Psoas muscle (tissue), 8 donors: ENCODE measurements around the gene EPB41L4B. TPM values are rescaled to one million over a fixed set of nuclear protein-coding genes. Genes with fewer than 3 reads are reported as not detected.
A peak's percentile ranks its signal among the peaks of the same experiment; 100 is the strongest.

Experiments
- ATAC-seq, 4 donors: fragments of 200-7000 bp; cut with Tn5 transposase; one replicate each; pipeline ENCODE4 v1.9.1; 2020; ENCODE audit warnings: moderate library complexity in 3 of 4, mild to moderate bottlenecking in 2 of 4
- DNase-seq, 2 donors: peaks; one replicate each; pipeline ENCODE4 v3.0.0-alpha.2; 2020
- H3K27ac ChIP-seq: fragments of 200-600 bp; one replicate; pipeline ENCODE4 v1.8.0; 2022
- H3K27me3 ChIP-seq, 3 donors: fragments of 200-600 bp in 1 of 3; one replicate each; pipeline versions ENCODE4 v1.6.1 to v1.8.0; 2013 to 2022; ENCODE audit warnings: low read length in 2 of 3, mild to moderate bottlenecking in 2 of 3, moderate library complexity in 1 of 3; ENCODE audit not compliant: insufficient read depth in 3 of 3
- H3K36me3 ChIP-seq, 2 donors: fragments of 200-600 bp in 1 of 2; one replicate each; pipeline versions ENCODE4 v1.6.1 to v1.8.0; 2013 to 2022; ENCODE audit warnings: low read depth in 1 of 2, mild to moderate bottlenecking in 1 of 2, moderate library complexity in 1 of 2; ENCODE audit not compliant: insufficient read depth in 1 of 2
- H3K4me1 ChIP-seq: fragments of 200-600 bp; one replicate; pipeline ENCODE4 v1.8.0; 2022
- H3K4me3 ChIP-seq: fragments of 200-600 bp; one replicate; pipeline ENCODE4 v1.8.0; 2022; ENCODE audit warnings: mild to moderate bottlenecking
- H3K9me3 ChIP-seq: fragments of 200-600 bp; one replicate; pipeline ENCODE4 v1.8.0; 2022
- CTCF ChIP-seq: fragments of 200-600 bp; IDR thresholded peaks from one replicate; pipeline ENCODE4 v1.8.0; 2022; ENCODE audit warnings: antibody characterized with exemption
- WGBS, 3 donors: extraction: QIAGEN DNeasy Blood & Tissue Kit; methylation state at CpG; one replicate each; pipeline versions ENCODE4 v1.1.6 to v1.1.7; 2013; 5-methylcytosine and 5-hydroxymethylcytosine counted together
- intact Hi-C, 2 donors: fragments of 100-400 bp; cut with DNase I; formaldehyde crosslinking; loops; one replicate each; pipeline versions ENCODE4 v1.11.0 to v1.14.2; 2022
- polyA plus RNA-seq, 3 donors: library from polyadenylated mRNA; stranded (reverse); fragments of 200-250 nt; gene quantifications; one replicate each; pipeline ENCODE4 v1.2.3, GENCODE V29; 2013
- total RNA-seq, 4 donors: library from RNA; stranded (reverse); fragmentation: NEBNext Ultra II Directional in 2 of 4; extraction: Animal tissue kit (Norgen Biotek cat#: 25700) in 2 of 4; gene quantifications; one replicate each; pipeline versions ENCODE4 v1.2.1 to v1.2.4, GENCODE V29; 2021 to 2023
- donor health status: healthy with polysubstance abuse.
- donor health status: DM: no; HTN: no; CAD: no; lungs with moderate emphysema.
- donor health status: Bipolar disorder and iron deficiency.
- donor health status: healthy.
- donor health status: DM: yes; HTN: yes; CAD: no.
- donor health status: DM: no; HTN: no; CAD: no.
- donor health status: DM: no; HTN: no; CAD: no.
- donor health status: DM: yes; HTN: yes; CAD: no.

Gene EPB41L4B
- total and polyA plus RNA-seq, 7 donors: 0.33 to 4.6 (median 1.8) TPM

GRCh38 chr9:109278848-109279247, 42.0 kb downstream of the EPB41L4B start:
- Histone ChIP-seq H3K4me3 (no peak overlapping the region), H3K4me1 (peaks cover 11% of the 10 kb centered on the region), H3K36me3 (no peaks in the 10 kb centered on the region), H3K27me3 (no peaks in the 10 kb centered on the region), H3K9me3 (no peaks in the 10 kb centered on the region), H3K27ac (no peak overlapping the region)
- 30 to 44% (median 31%) methylated on average over 2 of the region's 2 CpGs for WGBS, 3 donors
- intact Hi-C loops: no loop called here
- no peak for TF ChIP-seq CTCF
- ATAC-seq (peak in 2 of 4 donors; percentile 24 to 66), DNase-seq (no peak)

- Histone ChIP-seq H3K27ac (no peak overlapping the region), H3K4me1 (peaks cover 11% of the 10 kb centered on the region), H3K36me3 (no peaks in the 10 kb centered on the region), H3K27me3 (no peaks in the 10 kb centered on the region), H3K4me3 (no peak overlapping the region), H3K9me3 (no peaks in the 10 kb centered on the region)
- intact Hi-C loops: no loop called here
- WGBS, 3 donors: 54 to 74% (median 63%) methylated on average over 6 of the region's 6 CpGs
- no peak for TF ChIP-seq CTCF
- DNase-seq (no peak), ATAC-seq (no peak)
Measured at GRCh38 chr9:109278216-109278615, 42.6 kb downstream of the EPB41L4B start.

GRCh38 chr9:109277451-109277850, 43.4 kb downstream of the EPB41L4B start:
- intact Hi-C loops: no loop called here
- peak; percentile 19 to 57 for DNase-seq

GRCh38 chr9:109276469-109277440, 44.1 kb downstream of the EPB41L4B start:
- intact Hi-C loops: no loop called here
- no peaks in the 10 kb centered on the region for H3K27me3 ChIP-seq
- H3K4me1 ChIP-seq: peaks cover 11% of the 10 kb centered on the region
- no peaks in the 10 kb centered on the region for H3K9me3 ChIP-seq
- H3K27ac ChIP-seq: no peak overlapping the region
- ATAC-seq (no peak), DNase-seq (no peak)
- WGBS, 3 donors: 75 to 83% (median 78%) methylated on average over 12 to 13 of the region's 13 CpGs
- H3K36me3 ChIP-seq: no peaks in the 10 kb centered on the region
- TF ChIP-seq CTCF: no peak
- no peak overlapping the region for H3K4me3 ChIP-seq

More at GRCh38 chr9:109277451-109277850, 43.4 kb downstream of the EPB41L4B start:
- no peak overlapping the region for H3K4me3 ChIP-seq
- H3K9me3 ChIP-seq: no peaks in the 10 kb centered on the region
- WGBS, 3 donors: 35 to 47% (median 36%) methylated on average over 9 of the region's 9 CpGs
- no peaks in the 10 kb centered on the region for H3K27me3 ChIP-seq
- TF ChIP-seq CTCF: no peak
- no peaks in the 10 kb centered on the region for H3K36me3 ChIP-seq
- H3K4me1 ChIP-seq: peaks cover 11% of the 10 kb centered on the region
- H3K27ac ChIP-seq: no peak overlapping the region
- ATAC-seq: peak; percentile 29 to 76 (median 72)
